GM18870 (cell line): ENCODE results near the gene HECTD3.
A peak's percentile ranks its signal among the peaks of the same experiment; 100 is the strongest.

ENCODE experiments used
- ATAC-seq: cut with Tn5 transposase; IDR thresholded peaks from one replicate; pipeline ENCODE4 v1.9.1; 2021; ENCODE audit warnings: moderate library complexity; ENCODE audit not compliant: unreplicated experiment

The HECTD3 gene

GRCh38 chr1:45010855-45011811, at the start of gene HECTD3:
TSS of gene HECTD3 (minus strand) at chr1:45011324. CDS start at chr1:45011257, 67 bp downstream.
- peak; percentile 58 for ATAC-seq

GRCh38 chr1:45059829-45060228, 48.7 kb upstream of the HECTD3 start:
- ATAC-seq = no peak

DNA sequence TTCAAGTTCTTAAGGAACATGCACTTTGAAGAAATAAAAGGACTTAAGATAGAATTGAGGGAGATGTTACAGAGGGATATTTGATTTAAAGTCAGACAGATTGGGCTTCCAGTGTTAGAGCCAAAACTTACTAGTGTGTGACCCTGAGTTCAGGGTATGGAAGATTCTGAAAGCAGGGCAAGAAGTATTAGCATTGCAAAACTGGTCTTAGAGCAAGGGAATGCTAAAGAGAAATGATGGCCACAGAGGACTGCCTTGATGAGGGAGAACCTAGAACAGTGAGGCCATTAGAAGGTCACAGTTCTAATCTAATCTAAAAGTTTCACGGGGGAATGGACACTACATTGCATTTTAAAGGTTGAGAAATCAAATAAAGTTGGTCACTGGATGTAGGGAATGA, 46.4 kb upstream of the HECTD3 start:
- no peak for ATAC-seq

GRCh38 chr1:45051005-45051772, 40.1 kb upstream of the HECTD3 start:
- no peak for ATAC-seq

DNA sequence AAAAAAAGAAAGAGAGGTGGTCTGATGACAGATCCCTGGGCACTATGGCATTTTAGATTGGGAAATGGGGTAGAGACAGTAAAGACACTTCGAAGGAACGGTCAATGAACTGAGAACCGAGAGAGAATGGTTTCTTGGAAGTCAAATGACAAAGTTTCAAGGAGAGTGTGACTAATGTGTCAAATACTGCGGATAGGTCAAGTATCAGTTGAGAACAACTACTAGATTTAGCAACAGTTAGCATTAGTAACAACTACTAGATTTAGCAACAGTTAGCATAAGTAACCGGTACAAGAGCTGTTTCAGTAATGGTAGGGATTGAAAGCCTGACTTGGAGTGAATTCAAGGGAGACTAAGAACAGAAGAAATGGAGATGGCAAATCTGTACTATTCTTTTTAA, 35.9 kb upstream of the HECTD3 start:
- ATAC-seq = no peak

- ATAC-seq = no peak
Observed at GRCh38 chr1:45044916-45045315, 33.8 kb upstream of the HECTD3 start.

DNA sequence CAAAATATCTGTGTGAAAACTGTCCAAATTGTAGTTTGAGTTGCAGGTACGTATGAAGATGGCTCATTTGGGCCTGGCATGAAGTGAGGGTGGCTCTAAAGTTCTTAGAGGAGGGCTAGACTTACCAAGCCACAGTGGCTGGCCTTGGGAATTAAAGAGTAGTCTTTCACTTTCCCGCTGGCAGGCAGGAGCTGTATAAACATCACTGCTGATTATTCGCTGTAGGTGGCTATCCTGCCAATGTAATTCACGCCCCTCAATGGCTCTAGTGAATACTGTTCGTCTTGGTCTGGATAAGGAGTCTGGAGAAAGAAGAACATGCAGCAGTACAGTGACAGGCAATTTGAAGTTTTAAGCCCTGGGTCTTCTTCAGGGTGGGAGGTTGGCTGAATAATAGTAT, 32.0 kb upstream of the HECTD3 start:
- no peak for ATAC-seq

DNA sequence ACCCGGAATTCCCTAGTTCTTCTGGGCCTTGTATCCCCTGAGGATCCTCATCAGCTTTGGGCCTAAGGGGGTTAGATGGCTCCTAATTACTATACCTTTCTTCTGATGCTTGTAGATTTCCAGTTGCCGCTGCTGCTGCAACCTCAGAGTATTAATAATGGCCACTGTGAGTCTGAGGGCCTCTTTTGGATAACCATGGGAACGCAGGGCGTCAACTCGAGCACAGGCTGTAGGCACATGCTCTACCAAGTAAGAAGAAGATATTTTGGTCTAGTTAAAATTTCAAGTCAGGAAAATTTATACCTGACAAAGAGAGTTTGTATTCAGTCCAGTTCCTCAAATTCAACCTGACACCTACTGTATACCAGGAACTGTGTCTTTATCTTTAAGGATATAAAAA, 29.2 kb upstream of the HECTD3 start:
- ATAC-seq = no peak

DNA sequence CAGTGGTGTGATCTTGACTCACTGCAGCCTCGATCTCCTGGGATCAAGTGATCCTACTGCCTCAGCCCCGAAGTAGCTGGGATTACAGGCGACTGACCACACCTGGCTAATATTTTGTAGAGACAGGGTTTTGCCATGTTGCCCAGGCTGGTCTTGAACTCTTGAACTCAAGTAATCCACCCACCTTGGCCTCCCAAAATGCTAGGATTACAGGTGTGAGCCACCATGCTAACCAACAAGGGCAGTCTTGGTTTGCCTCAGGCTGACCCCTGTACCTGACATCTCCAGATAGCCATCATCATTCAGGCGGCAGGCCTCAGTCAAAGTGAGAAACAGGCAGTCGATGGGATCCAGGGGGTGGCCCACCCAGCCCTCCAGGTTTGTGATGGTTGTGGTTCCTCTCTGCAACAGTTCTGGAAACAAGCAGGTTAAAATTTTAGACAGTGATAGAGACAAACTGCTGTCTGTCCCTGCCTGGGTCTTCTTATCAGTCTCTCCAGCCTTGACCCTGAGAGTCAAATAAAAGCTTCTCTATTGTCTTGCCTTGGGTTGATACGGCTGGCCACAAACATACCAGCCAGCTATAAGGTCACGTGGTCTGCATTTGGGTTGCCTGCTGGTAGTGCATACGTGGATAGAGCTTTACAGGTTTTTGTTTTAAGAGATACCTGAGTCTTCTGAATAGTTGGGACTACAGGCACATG, 27.7 kb upstream of the HECTD3 start:
- no peak for ATAC-seq

GRCh38 chr1:45038240-45038639, 27.1 kb upstream of the HECTD3 start:
- no peak for ATAC-seq

DNA sequence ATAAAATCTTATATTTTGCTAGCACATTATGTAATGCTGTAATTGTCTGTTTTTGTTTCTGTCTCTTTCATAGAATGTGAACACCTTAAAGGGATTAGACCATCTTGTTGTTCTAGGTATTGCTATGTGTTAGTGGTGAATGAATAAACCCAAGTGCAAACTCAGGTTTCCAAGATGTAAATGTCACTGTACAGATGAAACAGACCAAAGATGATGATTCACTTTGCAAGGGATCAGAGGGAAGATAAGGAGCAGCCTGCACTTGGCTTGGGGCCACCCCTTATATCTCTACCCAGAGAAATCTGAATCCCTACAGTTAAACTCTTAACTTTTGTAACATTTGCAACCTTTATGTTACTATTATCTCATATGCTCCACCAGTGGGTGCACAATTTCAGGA, 26.3 kb upstream of the HECTD3 start:
- no peak for ATAC-seq

DNA sequence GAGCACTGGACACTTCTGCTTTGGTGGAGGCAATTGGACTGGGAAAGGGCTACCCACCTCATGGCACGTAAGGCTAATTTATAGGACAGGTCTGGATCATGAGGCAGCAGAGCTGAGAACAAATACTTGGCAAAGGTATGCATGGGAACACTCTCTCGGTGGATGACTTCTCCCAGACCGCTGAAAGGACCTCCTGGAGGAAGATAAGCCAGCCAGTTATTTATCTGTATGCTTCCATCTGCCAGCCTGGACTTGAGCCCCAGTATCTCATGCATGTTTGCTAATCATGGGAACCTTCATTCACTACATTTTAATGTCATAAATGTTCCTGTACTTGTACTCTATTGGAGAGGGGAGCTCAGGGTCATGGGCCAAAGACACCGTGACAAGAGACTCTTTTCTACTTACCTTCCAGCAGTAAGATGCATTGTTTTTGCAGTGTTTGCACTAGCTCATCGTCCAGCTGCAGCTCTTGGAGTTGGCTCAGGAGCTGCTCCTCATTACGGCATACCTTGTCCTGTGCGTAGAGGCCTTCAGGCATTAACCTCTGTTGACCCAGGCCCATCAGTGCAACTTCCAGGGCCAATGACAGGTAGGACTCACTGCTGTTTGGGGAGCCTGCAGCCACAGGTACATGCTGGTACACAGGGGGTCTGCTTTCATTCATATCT, 24.6 kb upstream of the HECTD3 start:
- ATAC-seq = no peak

- no peak for ATAC-seq
Observed at GRCh38 chr1:45033356-45033755, 22.2 kb upstream of the HECTD3 start.

- ATAC-seq = no peak
Observed at GRCh38 chr1:45032837-45033236, 21.7 kb upstream of the HECTD3 start.

DNA sequence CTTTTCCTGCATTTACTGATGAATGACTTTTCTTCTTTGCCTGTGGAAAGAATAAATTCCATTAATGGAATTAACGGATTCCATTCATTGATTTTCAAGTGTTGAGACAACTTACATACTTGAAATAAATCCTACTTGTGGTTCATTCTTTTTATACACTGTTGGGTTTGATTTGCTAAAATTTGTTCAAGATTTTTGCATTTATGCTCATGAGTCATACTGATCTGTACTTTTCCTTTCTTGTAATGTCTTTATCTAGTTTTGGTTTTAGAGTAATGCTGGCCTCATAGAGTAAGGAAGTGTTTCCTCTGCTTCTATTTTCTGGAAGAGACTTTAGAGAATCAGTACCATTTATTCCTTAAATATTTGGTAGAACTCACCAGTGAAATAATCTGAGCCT, 15.3 kb upstream of the HECTD3 start:
- ATAC-seq = no peak

GRCh38 chr1:45023663-45024062, 12.5 kb upstream of the HECTD3 start:
- ATAC-seq = no peak

DNA sequence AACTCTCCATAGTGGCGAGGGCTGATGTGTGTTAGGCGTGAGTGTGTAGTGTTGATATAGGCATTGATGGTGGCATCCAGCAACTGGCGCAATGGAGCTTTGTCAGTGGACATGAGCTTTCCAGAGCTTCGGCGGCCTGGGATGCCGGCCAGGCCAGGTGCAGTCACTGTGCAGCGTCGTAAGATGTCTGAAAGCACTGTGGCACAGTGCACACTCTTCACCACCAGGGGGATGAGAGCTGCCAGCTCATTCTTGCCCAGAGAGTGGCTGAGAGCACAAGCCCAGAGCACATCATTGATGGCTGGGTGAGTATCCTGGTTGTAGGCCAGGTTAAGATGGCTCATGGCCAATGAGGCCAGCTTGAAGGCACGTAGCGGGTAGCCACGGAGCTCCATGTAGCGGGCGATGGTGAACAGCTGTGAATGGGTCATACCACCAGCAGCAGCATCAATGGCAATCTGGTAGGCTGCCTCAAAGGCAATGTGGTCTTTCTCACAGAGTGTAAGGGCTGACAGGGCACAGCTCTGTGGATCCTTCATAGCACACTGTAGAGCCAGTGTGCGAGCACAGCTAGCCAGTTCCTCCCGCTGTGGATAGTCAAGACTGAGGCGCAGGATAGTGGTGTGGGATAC, 7.6 kb upstream of the HECTD3 start:
- ATAC-seq = no peak

GRCh38 chr1:45016767-45017166, 5.6 kb upstream of the HECTD3 start:
- ATAC-seq = no peak

DNA sequence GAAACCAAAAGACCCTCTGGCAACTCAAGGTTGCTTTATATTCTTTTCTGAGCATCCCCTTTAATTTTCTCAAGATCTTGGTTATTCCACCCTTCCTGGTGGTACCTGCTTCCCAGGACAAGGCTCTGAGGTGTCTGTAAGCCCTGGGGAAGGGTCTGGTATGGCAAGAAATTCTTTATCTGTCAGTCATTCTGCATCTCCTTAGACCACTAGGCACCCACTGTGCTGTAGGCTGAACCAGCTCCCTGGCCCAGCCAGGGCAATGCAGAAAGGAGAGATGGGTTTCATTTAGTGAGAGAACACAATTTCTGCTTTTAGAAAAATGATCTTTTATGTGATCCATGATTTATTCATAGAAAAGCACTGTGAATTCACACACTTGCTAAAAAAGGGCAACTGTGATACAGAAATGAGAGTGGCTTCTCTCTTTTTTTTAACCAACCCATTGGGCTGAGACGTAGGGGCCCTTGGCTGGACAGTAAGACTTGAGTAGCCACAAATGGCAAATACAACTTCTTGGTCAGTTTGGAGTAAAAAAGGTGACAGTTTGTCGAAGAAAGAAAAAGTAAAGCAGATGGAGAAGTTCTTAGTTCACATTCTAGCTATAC, 5.1 kb upstream of the HECTD3 start:
- ATAC-seq = no peak

- no peak for ATAC-seq
Observed at GRCh38 chr1:45015683-45016082, 4.6 kb upstream of the HECTD3 start.
